Measurements from ENCODE around the gene RACK1.

DNA sequence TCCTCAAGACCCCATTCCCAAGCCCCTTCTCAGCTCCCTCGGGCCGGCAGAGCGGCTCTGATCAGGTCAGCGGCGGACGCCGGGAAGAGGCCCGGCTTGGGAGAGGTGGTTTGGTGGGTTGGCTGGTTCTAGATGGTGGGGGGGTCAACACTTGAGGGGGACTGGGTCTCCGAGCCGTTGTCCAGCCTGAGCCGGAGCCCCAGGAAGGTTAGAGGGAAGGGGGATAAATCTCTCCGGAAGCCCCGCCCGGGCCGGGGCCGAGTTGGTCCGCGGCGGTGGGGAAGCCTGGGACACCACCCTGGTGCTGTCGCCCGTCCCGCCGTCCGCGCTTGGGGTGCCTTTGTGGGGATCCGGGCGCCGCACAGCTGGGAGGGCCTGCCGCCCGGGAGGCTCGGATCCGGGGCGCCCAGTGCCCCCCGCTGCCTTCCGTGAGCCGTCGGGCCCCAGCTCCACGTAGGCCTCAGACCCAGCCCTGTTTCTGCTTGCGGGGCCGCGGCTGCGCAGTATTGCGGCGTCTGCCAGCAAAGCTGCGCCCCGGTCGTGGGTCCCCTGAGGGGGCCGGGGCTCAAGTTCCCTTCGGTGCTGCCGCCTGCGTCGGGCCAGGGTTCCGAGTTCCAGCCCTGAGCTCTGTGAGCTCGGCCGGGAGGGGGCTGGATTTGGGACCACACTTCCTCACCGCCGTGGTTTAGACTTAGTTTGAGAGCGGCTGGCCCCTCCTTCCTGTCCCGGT is 17.8 kb upstream of the RACK1 start:
- TF ChIP-seq POLR2A (IDR thresholded peaks at IDR 0.05) (peak in 1 of 2 donors; percentile 74), CTCF (IDR thresholded peaks at IDR 0.05) (no peak)

Data from thyroid gland (tissue), 4 donors.